K562 (cell line): Measurements from ENCODE around the gene LRRC25. TPM values are rescaled to one million over a fixed set of nuclear protein-coding genes. Genes with fewer than 3 reads are reported as not detected.

ENCODE experiments used
- ATAC-seq: fragments of 200-7000 bp; cut with Tn5 transposase; 3 replicates; pipeline ENCODE4 v1.9.1; 2020; ENCODE audit warnings: moderate library complexity
- BruUV-seq: library from RNA; stranded (reverse); fragments of 400-500 nt; replicated peaks from 2 replicates; lab custom pipeline; 2021; lab: Mats Ljungman, UMichigan
- CTCF ChIA-PET: fragments of 300-600 bp; formaldehyde crosslinking; extraction: SDS; loops from one replicate; lab custom pipeline; 2021; ENCODE audit warnings: low intra/inter-chr PET ratio; lab: Yijun Ruan, JAX
- POLR2A ChIA-PET: fragments of 300-600, 350-650 bp; sonication (Branson Sonifier 250); formaldehyde crosslinking; extraction: SDS; loops from one replicate; lab custom pipeline; 2021; ENCODE audit warnings: antibody characterized with exemption, inconsistent platforms; lab: Yijun Ruan, JAX
- DNase-seq, 4 experiments: peaks; one replicate each; pipeline versions ENCODE4 v3.0.0 to v3.0.0-alpha.2; 2011 to 2018; ENCODE audit warnings: low spot score in 3 of 4, mixed read lengths in 3 of 4; ENCODE audit errors: extremely low read depth in 1 of 4
- FAIRE-seq: peaks from 2 replicates; lab custom pipeline; 2011; peaks lifted over from hg19 to GRCh38; lab: Jason Lieb, UNC
- H2AFZ ChIP-seq: 2 replicates; pipeline ENCODE4 v1.6.0; 2011; ENCODE audit warnings: low read depth, low read length, control low read depth, inconsistent platforms
- H3K27ac ChIP-seq: fragments of 200-600 bp; 3 replicates; pipeline ENCODE4 v1.8.0; 2011; ENCODE audit warnings: low read depth, mild to moderate bottlenecking, control low read depth, inconsistent platforms, low read length, moderate library complexity, mixed read lengths; ENCODE audit errors: extremely low read depth
- H3K27me3 ChIP-seq, 2 experiments: fragments of 300-600 bp in 1 of 2; 2 replicates in 1 of 2; 3 replicates in 1 of 2; pipeline versions ENCODE4 v1.6.0 to v1.8.0; 2011; ENCODE audit warnings: inconsistent platforms in 2 of 2, low read length in 2 of 2, mild to moderate bottlenecking in 1 of 2, mixed read lengths in 1 of 2, moderate library complexity in 1 of 2; ENCODE audit not compliant: control insufficient read depth in 2 of 2, insufficient read depth in 2 of 2
- H3K36me3 ChIP-seq: fragments of 300-600 bp; 3 replicates; pipeline ENCODE4 v1.8.0; 2011; ENCODE audit warnings: mild to moderate bottlenecking, low read length, inconsistent platforms; ENCODE audit not compliant: control insufficient read depth, insufficient read depth
- H3K4me1 ChIP-seq, 2 experiments: fragments of 200-600 bp in 1 of 2; replicated peaks in 1 of 2; 2 replicates in 1 of 2; 3 replicates in 1 of 2; pipeline versions ENCODE4 v1.5.1 to v1.8.0; 2011; ENCODE audit warnings: inconsistent platforms in 2 of 2, low read length in 2 of 2, mild to moderate bottlenecking in 1 of 2, mixed read lengths in 1 of 2, moderate library complexity in 1 of 2; ENCODE audit not compliant: control insufficient read depth in 2 of 2, insufficient read depth in 2 of 2
- H3K4me2 ChIP-seq: 2 replicates; pipeline ENCODE4 v1.6.1; 2011; ENCODE audit warnings: low read length, control low read depth, inconsistent platforms, mixed read lengths; ENCODE audit not compliant: insufficient read depth
- H3K4me3 ChIP-seq: fragments of 200-600 bp; sonication (generic), shearing (Covaris generic); 2 replicates; pipeline ENCODE4 v1.5.1; 2016; ENCODE audit warnings: control low read depth, inconsistent platforms
- H3K79me2 ChIP-seq: fragments of 200-600 bp; 3 replicates; pipeline ENCODE4 v1.8.0; 2011; ENCODE audit warnings: low read length, inconsistent platforms; ENCODE audit not compliant: control insufficient read depth, insufficient read depth
- H3K9ac ChIP-seq, 2 experiments: 2 replicates each; pipeline versions ENCODE4 v1.6.0 to v1.6.1; 2011; ENCODE audit warnings: low read depth in 2 of 2, low read length in 2 of 2, control low read depth in 1 of 2, inconsistent platforms in 1 of 2, mild to moderate bottlenecking in 1 of 2, mixed read lengths in 1 of 2; ENCODE audit not compliant: insufficient read depth in 1 of 2
- H3K9me1 ChIP-seq: one replicate; pipeline ENCODE4 v1.6.0; 2011; ENCODE audit warnings: inconsistent platforms, mild to moderate bottlenecking, low read length, moderate library complexity; ENCODE audit not compliant: control insufficient read depth, insufficient read depth
- H3K9me3 ChIP-seq: replicated peaks from 2 replicates; pipeline ENCODE4 v1.5.1; 2011; ENCODE audit warnings: low read depth, low read length, inconsistent platforms; ENCODE audit not compliant: control insufficient read depth, insufficient read depth
- H4K20me1 ChIP-seq: replicated peaks from 2 replicates; pipeline ENCODE4 v1.6.1; 2011; ENCODE audit warnings: low read length, inconsistent platforms, mixed read lengths; ENCODE audit not compliant: control insufficient read depth, insufficient read depth
- BRD9 ChIP-seq: fragments of 450-650 bp; IDR thresholded peaks from 2 replicates; pipeline ENCODE4 v1.6.1; 2018; ENCODE audit warnings: low read depth; ENCODE audit not compliant: partially characterized antibody
- CC2D1A ChIP-seq: fragments of 450-650 bp; IDR thresholded peaks from 2 replicates; pipeline ENCODE4 v1.6.1; 2017; ENCODE audit warnings: mild to moderate bottlenecking
- CXXC5 ChIP-seq: fragments of 250-450 bp; sonication (Bioruptor Pico); IDR thresholded peaks from 2 replicates; pipeline ENCODE4 v1.8.0; 2022; ENCODE audit warnings: inconsistent platforms, mild to moderate bottlenecking, moderate library complexity
- ELF2 ChIP-seq: fragments of 250-450 bp; sonication (Bioruptor Pico); IDR thresholded peaks from 2 replicates; pipeline ENCODE4 v1.5.0; 2021; ENCODE audit warnings: mild to moderate bottlenecking
- EP300 ChIP-seq: IDR thresholded peaks from 2 replicates; pipeline ENCODE4 v1.6.1; 2012; ENCODE audit warnings: low read length, improper control_type of control experiment
- FOSL1 ChIP-seq: fragments of 200-800 bp; sonication (Bioruptor generic); conservative IDR thresholded peaks from 2 replicates; pipeline ENCODE4 v1.6.1; 2016; ENCODE audit warnings: missing genetic modification characterization, missing compliant biosample characterization
- RAD21 ChIP-seq, 2 experiments: fragments of 250-450 bp in 1 of 2; fragments of 450-650 bp in 1 of 2; sonication (Bioruptor Pico) in 1 of 2; formaldehyde crosslinking in 1 of 2; IDR thresholded peaks in 1 of 2; conservative IDR thresholded peaks in 1 of 2; 2 replicates each; pipeline versions ENCODE4 v1.4.0 to v1.8.0; 2020 to 2022; ENCODE audit warnings: mild to moderate bottlenecking in 2 of 2, moderate library complexity in 1 of 2
- SMC3 ChIP-seq: conservative IDR thresholded peaks from 2 replicates; pipeline ENCODE4 v1.6.1; 2011; ENCODE audit warnings: low read depth, low read length, improper control_type of control experiment; ENCODE audit not compliant: insufficient read depth
- TEAD2 ChIP-seq: fragments of 450-650 bp; IDR thresholded peaks from 2 replicates; pipeline ENCODE4 v1.6.1; 2016; ENCODE audit warnings: missing genetic modification characterization, control low read depth, missing compliant biosample characterization
- WGBS: fragments of 100-300 bp; shearing (Covaris generic); methylation state at CpG from one replicate; pipeline ENCODE4 v1.1.6; 2016; ENCODE audit warnings: low coverage, mixed read lengths; ENCODE audit not compliant: insufficient coverage; ENCODE audit errors: missing lambda C conversion rate; 5-methylcytosine and 5-hydroxymethylcytosine counted together
- in situ Hi-C: fragments of 300-500 bp; cut with MboI; formaldehyde crosslinking; loops from 4 replicates; pipeline ENCODE4 v1.15.0; 2018; ENCODE audit warnings: inconsistent platforms, mixed read lengths
- intact Hi-C: fragments of 100-400 bp; cut with micrococcal nuclease; formaldehyde crosslinking; loops from 2 replicates; pipeline ENCODE4 v1.14.2; 2022
- polyA plus RNA-seq, 8 experiments: library from polyadenylated mRNA; depleted of rRNA in 4 of 8; stranded (reverse) in 5 of 8; unstranded in 3 of 8; fragments of >200 nt; fragmentation: Nextera tagmentation in 2 of 8; fragmentation: Illumina TruSeq in 1 of 8; extraction: Ambion mirVana in 2 of 8; extraction: Trizol in 1 of 8; gene quantifications; 2 replicates each; pipeline versions ENCODE4 v1.2.1 to v1.2.3, GENCODE V29; 2011 to 2014; ENCODE audit warnings: inconsistent platforms in 1 of 8, missing spikeins in 1 of 8
- total RNA-seq, 7 experiments: library from RNA; depleted of rRNA in 6 of 7; stranded (reverse); fragments of >200 nt in 6 of 7; fragmentation: Illumina TruSeq in 2 of 7; extraction: Trizol in 2 of 7; gene quantifications; 2 replicates each; pipeline versions ENCODE4 v1.2.1 to v1.2.3, GENCODE V29; 2011 to 2021; ENCODE audit warnings: low replicate concordance in 1 of 7
- TF ChIP-seq, protein P1 (sequence below), 2 experiments: fragments of 200-800 bp in 1 of 2; sonication (Bioruptor generic) in 1 of 2; sonication (generic) in 1 of 2; formaldehyde crosslinking in 1 of 2; IDR thresholded peaks in 1 of 2; conservative IDR thresholded peaks in 1 of 2; 2 replicates each; pipeline versions ENCODE4 v1.5.0 to v1.6.1; 2016 to 2020; ENCODE audit warnings: missing compliant biosample characterization in 1 of 2, missing genetic modification characterization in 1 of 2, missing genetic modification reagents in 1 of 2
- TF ChIP-seq, protein P2 (sequence below): IDR thresholded peaks from 2 replicates; pipeline ENCODE4 v1.6.1; 2012; ENCODE audit warnings: low read depth, low read length, improper control_type of control experiment, borderline replicate concordance
- TF ChIP-seq, protein P3 (sequence below): fragments of 250-450 bp; sonication (Bioruptor Pico); IDR thresholded peaks from 2 replicates; pipeline ENCODE4 v1.8.0; 2022; ENCODE audit warnings: moderate library complexity, mild to moderate bottlenecking, inconsistent platforms
- TF ChIP-seq, protein P4 (sequence below): fragments of 250-450 bp; sonication (Bioruptor Pico); IDR thresholded peaks from 2 replicates; pipeline ENCODE4 v1.5.0; 2020; ENCODE audit warnings: mild to moderate bottlenecking, borderline replicate concordance

LRRC25 gene
- total and polyA plus RNA-seq, 9 of the 15 experiments (the other 6 are each of a cell fraction or from before 2014, with no cell fraction given), result 0.07 to 0.36 (median 0.10) TPM; not detected in 3

DNA sequence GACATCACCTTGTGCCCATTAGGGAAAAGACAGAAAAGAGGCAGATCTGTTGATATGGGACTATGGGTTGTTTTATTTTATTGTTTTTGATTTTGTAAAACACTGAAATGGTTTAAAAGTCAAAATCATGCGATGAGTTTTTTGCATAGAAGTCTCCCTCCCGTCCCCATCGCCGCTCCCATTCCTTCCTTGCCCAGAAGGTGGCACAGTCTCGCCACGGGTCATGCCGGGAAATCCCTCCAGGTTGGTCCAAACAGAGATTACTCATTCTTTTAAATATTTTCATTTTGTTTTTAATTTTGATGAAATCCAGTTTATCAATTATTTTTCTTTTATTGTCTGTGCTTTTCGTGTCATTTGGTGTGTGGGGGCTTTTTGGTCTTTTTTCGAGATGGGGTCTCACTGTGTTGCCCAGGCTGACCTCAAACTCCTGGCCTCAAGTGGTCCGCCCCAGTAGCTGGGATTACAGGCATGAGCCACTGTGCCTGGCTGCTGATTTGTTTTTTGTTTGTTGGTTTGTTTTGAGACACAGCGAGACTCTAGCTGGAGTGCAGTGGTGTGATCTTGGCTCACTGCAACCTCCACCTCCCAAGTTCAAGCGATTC is 47.8 kb downstream of the LRRC25 start:
- Histone ChIP-seq H3K79me2 (peaks cover 11% of the 10 kb centered on the region; the same call in 2 of the 3 replicates), H3K36me3 (peaks cover 43% of the 10 kb centered on the region; the same call in 2 of the 3 replicates), H3K9me1 (no peaks in the 10 kb centered on the region), H3K9me3 (no peaks in the 10 kb centered on the region), H4K20me1 (no peaks in the 10 kb centered on the region), H3K4me2 (no peak overlapping the region), H3K27ac (no peak overlapping the region), H2AFZ (no peak overlapping the region), H3K4me3 (no peak overlapping the region), H3K4me1 (peaks cover 0 to 5% of the 10 kb centered on the region in 2 experiments; a peak in 1 of 5 replicates), H3K9ac (no peak overlapping the region), H3K27me3 (no peaks in the 10 kb centered on the region)
- FAIRE-seq (peak; percentile 84), ATAC-seq (peak; percentile 78), DNase-seq (peak; percentile 59 to 73 (median 67))
- in situ Hi-C loops (no loop called here), intact Hi-C loops (loop anchor here (1.0 to 5.0 kb wide), 2 partner anchors 38 to 61 kb away; partner anchors contain the start of gene GDF15)
- 57% methylated on average over 12 of the region's 12 CpGs for WGBS
- POLR2A ChIA-PET, result interaction anchor here (0.6 to 2.8 kb wide), 5 partner anchors 37 to 141 kb away, joined by 3 to 15 read pairs (median 4); partner anchors contain the start of gene GDF15
- CTCF ChIA-PET, result interaction anchor here (0.6 to 2.0 kb wide), 4 partner anchors 21 to 65 kb away, joined by 3 to 34 read pairs (median 4); no protein-coding TSS in a partner anchor
- no TSS peak for BruUV-seq
- TF ChIP-seq, protein P1, sequence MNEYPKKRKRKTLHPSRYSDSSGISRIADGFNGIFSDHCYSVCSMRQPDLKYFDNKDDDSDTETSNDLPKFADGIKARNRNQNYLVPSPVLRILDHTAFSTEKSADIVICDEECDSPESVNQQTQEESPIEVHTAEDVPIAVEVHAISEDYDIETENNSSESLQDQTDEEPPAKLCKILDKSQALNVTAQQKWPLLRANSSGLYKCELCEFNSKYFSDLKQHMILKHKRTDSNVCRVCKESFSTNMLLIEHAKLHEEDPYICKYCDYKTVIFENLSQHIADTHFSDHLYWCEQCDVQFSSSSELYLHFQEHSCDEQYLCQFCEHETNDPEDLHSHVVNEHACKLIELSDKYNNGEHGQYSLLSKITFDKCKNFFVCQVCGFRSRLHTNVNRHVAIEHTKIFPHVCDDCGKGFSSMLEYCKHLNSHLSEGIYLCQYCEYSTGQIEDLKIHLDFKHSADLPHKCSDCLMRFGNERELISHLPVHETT (CRISPR knock-in tag; conservative IDR thresholded peaks at IDR 0.05 in 1 of 2, IDR thresholded peaks at IDR 0.05 in 1 of 2), result no peak
- TF ChIP-seq, protein P2, sequence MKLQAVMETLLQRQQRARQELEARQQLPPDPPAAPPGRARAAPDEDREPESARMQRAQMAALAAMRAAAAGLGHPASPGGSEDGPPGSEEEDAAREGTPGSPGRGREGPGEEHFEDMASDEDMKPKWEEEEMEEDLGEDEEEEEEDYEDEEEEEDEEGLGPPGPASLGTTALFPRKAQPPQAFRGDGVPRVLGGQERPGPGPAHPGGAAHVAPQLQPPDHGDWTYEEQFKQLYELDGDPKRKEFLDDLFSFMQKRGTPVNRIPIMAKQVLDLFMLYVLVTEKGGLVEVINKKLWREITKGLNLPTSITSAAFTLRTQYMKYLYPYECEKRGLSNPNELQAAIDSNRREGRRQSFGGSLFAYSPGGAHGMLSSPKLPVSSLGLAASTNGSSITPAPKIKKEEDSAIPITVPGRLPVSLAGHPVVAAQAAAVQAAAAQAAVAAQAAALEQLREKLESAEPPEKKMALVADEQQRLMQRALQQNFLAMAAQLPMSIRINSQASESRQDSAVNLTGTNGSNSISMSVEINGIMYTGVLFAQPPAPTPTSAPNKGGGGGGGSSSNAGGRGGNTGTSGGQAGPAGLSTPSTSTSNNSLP, result no peak
- TF ChIP-seq, protein P3, sequence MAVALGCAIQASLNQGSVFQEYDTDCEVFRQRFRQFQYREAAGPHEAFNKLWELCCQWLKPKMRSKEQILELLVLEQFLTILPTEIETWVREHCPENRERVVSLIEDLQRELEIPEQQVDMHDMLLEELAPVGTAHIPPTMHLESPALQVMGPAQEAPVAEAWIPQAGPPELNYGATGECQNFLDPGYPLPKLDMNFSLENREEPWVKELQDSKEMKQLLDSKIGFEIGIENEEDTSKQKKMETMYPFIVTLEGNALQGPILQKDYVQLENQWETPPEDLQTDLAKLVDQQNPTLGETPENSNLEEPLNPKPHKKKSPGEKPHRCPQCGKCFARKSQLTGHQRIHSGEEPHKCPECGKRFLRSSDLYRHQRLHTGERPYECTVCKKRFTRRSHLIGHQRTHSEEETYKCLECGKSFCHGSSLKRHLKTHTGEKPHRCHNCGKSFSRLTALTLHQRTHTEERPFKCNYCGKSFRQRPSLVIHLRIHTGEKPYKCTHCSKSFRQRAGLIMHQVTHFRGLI, result no peak
- TF ChIP-seq RAD21 (CRISPR knock-in tag; conservative IDR thresholded peaks at IDR 0.05 in 1 of 2, IDR thresholded peaks at IDR 0.05 in 1 of 2) (peak; percentile 89 to 91), SMC3 (peak; percentile 81), CC2D1A (peak; percentile 55; the same call in 1 of the 2 replicates), CXXC5 (CRISPR knock-in tag) (0 out of 2 replicates have a peak, but pooled peaks have one; percentile 9), BRD9 (peak; percentile 32), ELF2 (CRISPR knock-in tag) (no peak), EP300 (peak; percentile 13; the same call in 1 of the 2 replicates), FOSL1 (tag) (0 out of 2 replicates have a peak, but pooled peaks have one; percentile 27), TEAD2 (tag) (no peak)
- TF ChIP-seq, protein P4, sequence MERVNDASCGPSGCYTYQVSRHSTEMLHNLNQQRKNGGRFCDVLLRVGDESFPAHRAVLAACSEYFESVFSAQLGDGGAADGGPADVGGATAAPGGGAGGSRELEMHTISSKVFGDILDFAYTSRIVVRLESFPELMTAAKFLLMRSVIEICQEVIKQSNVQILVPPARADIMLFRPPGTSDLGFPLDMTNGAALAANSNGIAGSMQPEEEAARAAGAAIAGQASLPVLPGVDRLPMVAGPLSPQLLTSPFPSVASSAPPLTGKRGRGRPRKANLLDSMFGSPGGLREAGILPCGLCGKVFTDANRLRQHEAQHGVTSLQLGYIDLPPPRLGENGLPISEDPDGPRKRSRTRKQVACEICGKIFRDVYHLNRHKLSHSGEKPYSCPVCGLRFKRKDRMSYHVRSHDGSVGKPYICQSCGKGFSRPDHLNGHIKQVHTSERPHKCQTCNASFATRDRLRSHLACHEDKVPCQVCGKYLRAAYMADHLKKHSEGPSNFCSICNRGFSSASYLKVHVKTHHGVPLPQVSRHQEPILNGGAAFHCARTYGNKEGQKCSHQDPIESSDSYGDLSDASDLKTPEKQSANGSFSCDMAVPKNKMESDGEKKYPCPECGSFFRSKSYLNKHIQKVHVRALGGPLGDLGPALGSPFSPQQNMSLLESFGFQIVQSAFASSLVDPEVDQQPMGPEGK (CRISPR knock-in tag), result no peak
